CD4-positive, alpha-beta T cell (primary cell): ENCODE data around the gene KDELR1. TPM values are rescaled to one million over a fixed set of nuclear protein-coding genes. Genes with fewer than 3 reads are reported as not detected.
"Not testable (repeated sequence)": the region's sequence is repeated elsewhere in the genome, so short reads cannot be mapped to it uniquely, and the experiment has no call there.

Experiments used
- ATAC-seq: fragments of 200-7000 bp; cut with Tn5 transposase; one replicate; pipeline ENCODE4 v1.10.0; 2022; ENCODE audit warnings: mild to moderate bottlenecking; ENCODE audit not compliant: poor library complexity
- CTCF ChIA-PET: fragments of 350-600 bp; sonication (Branson Sonifier 250); formaldehyde crosslinking; loops from one replicate; lab custom pipeline; 2021; ENCODE audit warnings: antibody characterized with exemption, inconsistent platforms; lab: Charles Lee
- POLR2A ChIA-PET: fragments of 350-600 bp; sonication (Branson Sonifier 250); formaldehyde crosslinking; loops from one replicate; lab custom pipeline; 2021; ENCODE audit warnings: antibody characterized with exemption, inconsistent platforms; lab: Charles Lee
- DNase-seq, 14 experiments: peaks; one replicate each; pipeline ENCODE4 v3.0.0-alpha.2; 2013 to 2020; ENCODE audit warnings: mixed read lengths in 2 of 14
- H3K27ac ChIP-seq, 2 donors: one replicate each; pipeline versions ENCODE4 v1.5.1 to v1.7.0; 2013; ENCODE audit warnings: low read length in 2 of 2, low read depth in 1 of 2, mild to moderate bottlenecking in 1 of 2
- H3K27me3 ChIP-seq, 2 experiments: 1 replicate in 1 of 2; 2 replicates in 1 of 2; pipeline versions ENCODE4 v1.6.1 to v1.7.0; 2013; ENCODE audit warnings: low read length in 2 of 2, control low read depth in 1 of 2, mild to moderate bottlenecking in 1 of 2, moderate library complexity in 1 of 2; ENCODE audit not compliant: insufficient read depth in 2 of 2, control insufficient read depth in 1 of 2
- H3K36me3 ChIP-seq: one replicate; pipeline ENCODE4 v1.6.1; 2013; ENCODE audit warnings: low read length, control low read depth; ENCODE audit not compliant: insufficient read depth
- H3K4me1 ChIP-seq: one replicate; pipeline ENCODE4 v1.6.1; 2013; ENCODE audit warnings: low read length, control low read depth; ENCODE audit not compliant: insufficient read depth
- H3K4me3 ChIP-seq: one replicate; pipeline ENCODE4 v1.5.1; 2013; ENCODE audit warnings: mild to moderate bottlenecking, low read length, moderate library complexity
- H3K9me3 ChIP-seq, 2 experiments: 1 replicate in 1 of 2; 2 replicates in 1 of 2; pipeline versions ENCODE4 v1.6.1 to v1.7.0; 2013; ENCODE audit warnings: low read length in 2 of 2, mild to moderate bottlenecking in 2 of 2, control low read depth in 1 of 2, moderate library complexity in 1 of 2; ENCODE audit not compliant: control insufficient read depth in 1 of 2, insufficient read depth in 1 of 2
- H3K27ac Mint-ChIP-seq: one replicate; pipeline ENCODE4 v1.8.0; 2020; ENCODE audit warnings: mixed read lengths
- H3K27me3 Mint-ChIP-seq: one replicate; pipeline ENCODE4 v1.8.0; 2021; ENCODE audit warnings: mixed read lengths
- H3K36me3 Mint-ChIP-seq: one replicate; pipeline ENCODE4 v1.8.0; 2021; ENCODE audit warnings: low read depth, mixed read lengths
- H3K4me1 Mint-ChIP-seq: one replicate; pipeline ENCODE4 v1.8.0; 2021; ENCODE audit warnings: low read depth, mixed read lengths
- H3K4me3 Mint-ChIP-seq: one replicate; pipeline ENCODE4 v1.8.0; 2020; ENCODE audit warnings: mild to moderate bottlenecking, mixed read lengths
- H3K9me3 Mint-ChIP-seq: one replicate; pipeline ENCODE4 v1.8.0; 2020; ENCODE audit warnings: mixed read lengths
- CTCF ChIP-seq: fragments of 200-600 bp; IDR thresholded peaks from one replicate; pipeline ENCODE4 v1.8.0; 2022; ENCODE audit warnings: antibody characterized with exemption, mild to moderate bottlenecking
- intact Hi-C, 2 experiments: fragments of 100-400 bp; cut with DNase I in 1 of 2; cut with micrococcal nuclease in 1 of 2; formaldehyde crosslinking; loops; one replicate each; pipeline versions ENCODE4 v1.15.1 to v1.9.0; 2023 to 2025; cut with DNase I, micrococcal nuclease
- total RNA-seq, 174 experiments: library from RNA in 2 of 174; stranded (reverse) in 2 of 174; gene quantifications; one replicate each; pipeline ENCODE4 v1.2.3 and lab custom pipeline; 2021 to 2026

Gene KDELR1
- total RNA-seq, 2 experiments from 2014 or later, result 32.2 to 39.6 TPM

GRCh38 chr19:48392860-48393558, 1.7 kb upstream of the KDELR1 start:
- peak overlapping the region; percentile 61 for H3K27ac Mint-ChIP-seq
- H3K4me1 Mint-ChIP-seq, result peaks cover 44% of the 10 kb centered on the region
- peaks cover 14% of the 10 kb centered on the region for H3K36me3 Mint-ChIP-seq
- ATAC-seq, result no peak
- H3K36me3 ChIP-seq, result peaks cover 9% of the 10 kb centered on the region
- POLR2A ChIA-PET, result interaction anchor here (1.2 to 1.8 kb wide), 3 partner anchors 11 to 59 kb away, joined by 3 to 6 read pairs (median 4); partner anchors contain the start of genes SYNGR4 and TMEM143
- no peak overlapping the region for H3K27ac ChIP-seq
- H3K27me3 ChIP-seq, result peaks cover 34 to 42% of the 10 kb centered on the region in 2 experiments
- H3K4me1 ChIP-seq, result peaks cover 74% of the 10 kb centered on the region
- peak in 1 of 14 experiments; percentile 37 for DNase-seq
- intact Hi-C loops, result loop anchor here in 1 of 2 experiments (5.0 kb wide), 1 partner anchor 189 kb away; no protein-coding TSS in a partner anchor
- peak overlapping the region; percentile 81 for H3K4me3 Mint-ChIP-seq
- peaks cover 0 to 13% of the 10 kb centered on the region in 2 experiments for H3K9me3 ChIP-seq
- TF ChIP-seq CTCF, result no peak
- CTCF ChIA-PET, result no interaction called here
- H3K4me3 ChIP-seq, result no peak overlapping the region
- peaks cover 39% of the 10 kb centered on the region for H3K27me3 Mint-ChIP-seq
- no peaks in the 10 kb centered on the region for H3K9me3 Mint-ChIP-seq

GRCh38 chr19:48392006-48392344, 624 bp upstream of the KDELR1 start:
- H3K36me3 ChIP-seq, result peaks cover 19% of the 10 kb centered on the region
- ATAC-seq, DNase-seq, H3K27ac ChIP-seq, H3K9me3 Mint-ChIP-seq: not testable (repeated sequence)
- peaks cover 64% of the 10 kb centered on the region for H3K4me1 ChIP-seq
- peaks cover 34% of the 10 kb centered on the region for H3K4me1 Mint-ChIP-seq
- H3K4me3 Mint-ChIP-seq, result peak overlapping the region; percentile 94
- POLR2A ChIA-PET, result interaction anchor here (1.0 to 2.1 kb wide), 10 partner anchors 8 to 188 kb away, joined by 3 to 31 read pairs (median 3); partner anchors contain the start of genes CARD8, SYNGR4 and TMEM143
- H3K4me3 ChIP-seq, result peak overlapping the region; percentile 89
- H3K36me3 Mint-ChIP-seq, result peaks cover 24% of the 10 kb centered on the region
- peak overlapping the region; percentile 93 for H3K27ac Mint-ChIP-seq
- peaks cover 29% of the 10 kb centered on the region for H3K27me3 Mint-ChIP-seq
- peaks cover 34 to 37% of the 10 kb centered on the region in 2 experiments for H3K27me3 ChIP-seq
- intact Hi-C loops, result loop anchor here in 1 of 2 experiments (5.0 kb wide), 1 partner anchor 190 kb away; no protein-coding TSS in a partner anchor
- H3K9me3 ChIP-seq, result peaks cover 0 to 13% of the 10 kb centered on the region in 2 experiments
- CTCF ChIA-PET, result interaction anchor here (1.0 to 2.2 kb wide), 13 partner anchors 9 to 217 kb away, joined by 3 to 27 read pairs (median 5); partner anchors contain the start of genes EMP3, SYNGR4 and TMEM143

- H3K27ac ChIP-seq, result peak overlapping the region; percentile 71 to 79
- TF ChIP-seq CTCF, result peak; percentile 58
- peaks cover 28% of the 10 kb centered on the region for H3K4me1 Mint-ChIP-seq
- DNase-seq (peak; percentile 33 to 83 (median 58)), ATAC-seq (peak; percentile 67)
- no peaks in the 10 kb centered on the region for H3K9me3 Mint-ChIP-seq
- ChIA-PET CTCF (interaction anchor here (0.6 to 2.2 kb wide), 12 partner anchors 11 to 116 kb away, joined by 3 to 27 read pairs (median 6); partner anchors contain the start of genes EMP3, SYNGR4 and TMEM143), POLR2A (interaction anchor here (1.0 to 2.1 kb wide), 9 partner anchors 8 to 135 kb away, joined by 3 to 31 read pairs (median 3); partner anchors contain the start of genes SYNGR4 and TMEM143)
- peaks cover 0 to 6% of the 10 kb centered on the region in 2 experiments for H3K9me3 ChIP-seq
- peak overlapping the region; percentile 89 for H3K4me3 ChIP-seq
- peaks cover 22% of the 10 kb centered on the region in 2 experiments for H3K27me3 ChIP-seq
- peaks cover 28% of the 10 kb centered on the region for H3K36me3 ChIP-seq
- intact Hi-C loops, result loop anchor here (2.0 to 5.0 kb wide), 5 partner anchors 26 to 192 kb away; partner anchors contain the start of genes EMP3 (in 1 of the 2), GRWD1 (in 1 of the 2) and SYNGR4 (in 1 of the 2)
- H3K27ac Mint-ChIP-seq, result peak overlapping the region; percentile 93
- H3K4me3 Mint-ChIP-seq, result peak overlapping the region; percentile 94
- H3K4me1 ChIP-seq, result peaks cover 48% of the 10 kb centered on the region
- peaks cover 36% of the 10 kb centered on the region for H3K36me3 Mint-ChIP-seq
- H3K27me3 Mint-ChIP-seq, result peaks cover 22% of the 10 kb centered on the region
Observed at GRCh38 chr19:48390188-48391099, 907 bp downstream of the KDELR1 start.
